ENCODE measurements around the gene KATNAL2.

Gene KATNAL2

DNA sequence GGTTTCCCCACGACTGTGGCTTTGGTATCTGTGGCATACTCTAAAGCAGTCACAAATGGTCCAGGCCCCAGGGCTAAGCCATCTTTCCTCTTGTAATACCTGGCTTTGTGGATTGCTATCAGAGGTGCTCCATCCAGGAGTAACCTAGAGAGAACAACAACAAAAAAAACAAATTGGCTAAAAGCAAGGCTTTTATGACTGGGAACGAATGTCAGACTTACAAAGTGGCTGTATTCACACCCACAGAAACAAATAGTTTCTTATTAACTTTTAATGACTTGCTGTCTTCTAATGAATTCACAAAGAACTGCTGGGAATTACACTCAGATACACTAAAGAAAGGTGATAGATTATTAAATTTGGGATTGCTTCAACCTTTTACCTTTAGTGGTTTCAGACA lies 197.8 kb downstream of the KATNAL2 start:
- no peak for DNase-seq

DNA sequence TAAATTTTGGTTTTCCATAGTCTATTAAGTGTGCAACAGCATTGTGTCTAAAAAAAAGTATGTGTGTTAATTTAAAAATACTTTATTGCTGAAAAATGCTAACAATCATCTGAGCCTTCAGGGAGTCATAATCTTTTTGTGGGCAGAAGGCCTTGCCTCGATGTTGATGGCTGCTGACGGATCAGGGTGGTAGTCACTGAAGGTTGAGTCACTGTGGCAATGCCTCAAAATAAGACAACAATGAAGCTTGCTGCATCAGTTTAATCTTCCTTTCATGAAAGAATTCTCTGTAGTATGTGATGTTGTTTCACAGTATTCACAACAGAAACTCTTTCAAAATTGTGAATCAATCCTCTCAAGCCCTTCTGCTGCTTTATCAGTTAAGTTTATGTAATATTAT lies 201.6 kb downstream of the KATNAL2 start:
- no peak for DNase-seq

DNA sequence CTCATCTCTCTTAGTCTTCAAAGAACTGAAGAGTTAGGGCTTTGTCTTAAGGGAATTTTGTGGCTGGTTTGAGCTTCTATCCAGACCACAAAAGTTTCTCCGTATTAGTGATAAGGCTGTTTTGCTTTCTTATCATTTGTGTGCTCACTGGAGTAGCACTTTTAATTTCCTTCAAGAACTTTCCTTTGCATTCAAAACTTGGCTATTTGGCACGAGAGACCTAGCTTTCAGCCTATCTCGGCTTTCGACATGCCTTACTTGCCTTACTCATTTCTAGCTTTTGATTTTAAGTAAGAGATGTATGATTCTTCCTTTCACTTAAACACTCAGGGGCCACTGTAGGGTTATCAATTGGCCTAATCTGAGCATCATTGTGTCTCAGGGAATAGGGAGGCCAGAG lies 203.0 kb downstream of the KATNAL2 start:
- no peak for DNase-seq

DNA sequence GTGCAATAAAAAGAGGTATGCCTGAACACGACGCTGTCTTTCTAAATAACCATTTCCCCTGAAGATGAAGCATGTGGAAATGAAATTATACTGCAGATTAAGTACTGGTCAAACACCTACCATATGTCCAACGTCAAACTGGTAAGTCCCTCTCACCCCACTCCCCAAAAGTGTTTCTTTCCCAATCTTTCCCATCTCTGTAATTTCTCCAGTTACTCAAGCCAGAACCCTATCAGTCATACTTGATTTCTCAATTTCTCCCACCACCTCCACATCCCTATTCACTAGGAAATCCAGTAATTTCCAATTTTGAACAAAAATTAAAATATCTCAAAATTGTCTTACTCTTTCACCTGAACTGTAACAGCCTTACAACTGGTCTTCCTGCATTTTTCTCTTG lies 203.7 kb downstream of the KATNAL2 start:
- no peak for DNase-seq

DNA sequence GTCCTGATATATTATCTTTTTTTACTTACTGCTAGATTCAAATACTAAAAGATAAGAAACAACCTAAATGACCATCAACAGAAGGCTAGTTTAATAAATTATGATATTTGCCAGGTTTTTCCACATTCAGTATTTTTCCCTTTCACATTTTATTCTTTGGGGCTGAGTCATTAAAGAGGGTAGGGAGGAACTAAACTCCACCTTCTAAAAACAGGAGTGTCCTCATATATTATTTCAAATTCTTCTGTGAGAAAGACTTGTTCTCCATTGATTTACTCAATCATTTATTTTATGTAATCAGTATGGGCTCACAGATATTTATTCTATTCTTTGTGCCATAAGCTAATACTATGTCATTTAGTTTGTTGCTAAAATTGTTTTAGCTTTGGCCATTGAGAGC lies 223.9 kb downstream of the KATNAL2 start:
- DNase-seq = no peak

DNA sequence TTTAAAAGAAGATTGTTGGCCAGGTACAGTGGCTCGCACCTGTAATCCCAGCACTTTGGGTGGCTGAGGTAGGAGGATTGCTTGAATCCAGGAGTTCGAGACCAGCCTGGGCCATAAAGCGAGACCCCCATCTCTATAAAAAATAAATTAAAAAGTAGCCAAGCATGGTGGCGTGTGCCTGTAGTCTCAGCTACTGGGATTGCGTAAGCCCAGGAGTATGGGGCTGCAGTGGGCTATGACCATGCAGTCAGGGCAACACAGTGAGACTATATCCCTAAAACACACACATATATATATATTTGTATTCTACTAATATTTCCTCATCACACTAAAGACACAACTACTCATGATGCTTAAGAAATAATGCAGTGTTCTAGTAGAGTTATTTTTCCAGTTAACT lies 225.8 kb downstream of the KATNAL2 start:
- DNase-seq = no peak

DNA sequence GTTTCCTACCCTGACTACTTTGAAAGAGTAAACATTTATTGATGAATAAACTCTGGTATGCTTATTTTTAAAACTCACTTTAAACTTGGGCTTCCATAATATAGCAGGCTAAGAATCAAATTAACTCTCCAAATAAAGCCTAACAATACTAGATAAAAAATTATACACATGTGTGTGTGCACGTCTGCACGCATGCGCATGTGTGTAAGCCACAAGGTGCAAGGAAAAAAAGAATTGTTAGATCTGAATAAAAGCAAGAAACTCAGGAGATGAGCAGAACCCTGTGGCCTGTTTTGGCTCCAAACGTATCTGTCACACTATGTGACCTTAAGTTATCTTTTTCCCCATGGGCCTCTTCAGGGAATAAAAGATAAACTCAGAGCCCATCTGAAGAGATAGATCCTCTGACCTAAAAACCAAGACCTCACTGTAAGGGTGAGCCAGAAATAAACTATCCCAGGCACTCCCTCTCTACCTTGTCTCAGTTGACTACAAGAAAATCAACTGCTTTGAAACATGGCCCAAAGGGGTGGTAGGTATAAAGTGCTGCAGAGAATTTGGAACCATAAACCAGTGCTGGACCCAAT lies 226.6 kb downstream of the KATNAL2 start:
- DNase-seq = no peak

DNA sequence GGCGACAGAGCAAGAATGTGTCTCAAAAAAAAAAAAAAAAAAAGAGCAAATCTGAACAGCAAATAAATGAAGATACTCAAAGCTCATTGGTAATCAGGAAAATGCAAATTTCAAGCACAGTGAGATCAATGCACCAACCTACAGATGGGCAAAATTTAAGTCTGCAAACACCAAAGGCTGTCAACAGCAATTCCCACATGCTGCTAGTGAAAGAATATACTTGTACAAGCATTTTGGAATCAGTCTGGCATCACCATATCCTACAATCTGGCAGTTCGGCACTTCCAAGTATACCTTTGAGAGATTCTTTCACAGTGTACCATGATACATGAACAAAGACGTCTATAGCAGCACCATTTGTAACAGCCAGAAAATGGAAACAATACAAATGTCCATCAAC lies 228.8 kb downstream of the KATNAL2 start:
- DNase-seq = no peak

DNA sequence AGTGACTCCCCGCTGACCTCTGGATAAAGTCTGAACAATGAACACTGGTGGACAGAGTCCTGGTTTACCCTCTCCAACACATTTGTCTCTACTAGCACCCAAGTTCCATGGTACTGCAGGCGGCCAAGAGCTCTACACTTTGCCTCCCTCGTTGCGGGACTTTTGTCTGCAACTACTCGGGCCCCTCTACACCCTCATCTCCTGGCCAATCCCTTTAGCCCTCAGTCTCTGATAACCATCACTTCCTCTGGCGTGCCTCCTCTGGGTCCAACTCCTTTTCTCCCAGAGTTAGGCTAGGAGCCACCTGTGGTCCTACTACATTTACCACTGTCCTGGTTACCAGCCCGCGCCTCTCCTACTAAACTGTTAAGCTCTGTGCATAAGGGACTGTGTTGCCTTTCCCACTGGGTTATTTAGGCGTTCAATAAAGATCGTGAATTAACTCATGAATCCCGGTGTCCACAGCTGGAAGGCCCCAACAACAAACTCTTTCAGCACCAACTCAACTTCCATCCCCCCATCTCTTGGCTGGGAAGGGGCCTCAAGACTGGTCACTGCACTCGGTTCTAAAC lies 232.1 kb downstream of the KATNAL2 start:
- DNase-seq = no peak

DNA sequence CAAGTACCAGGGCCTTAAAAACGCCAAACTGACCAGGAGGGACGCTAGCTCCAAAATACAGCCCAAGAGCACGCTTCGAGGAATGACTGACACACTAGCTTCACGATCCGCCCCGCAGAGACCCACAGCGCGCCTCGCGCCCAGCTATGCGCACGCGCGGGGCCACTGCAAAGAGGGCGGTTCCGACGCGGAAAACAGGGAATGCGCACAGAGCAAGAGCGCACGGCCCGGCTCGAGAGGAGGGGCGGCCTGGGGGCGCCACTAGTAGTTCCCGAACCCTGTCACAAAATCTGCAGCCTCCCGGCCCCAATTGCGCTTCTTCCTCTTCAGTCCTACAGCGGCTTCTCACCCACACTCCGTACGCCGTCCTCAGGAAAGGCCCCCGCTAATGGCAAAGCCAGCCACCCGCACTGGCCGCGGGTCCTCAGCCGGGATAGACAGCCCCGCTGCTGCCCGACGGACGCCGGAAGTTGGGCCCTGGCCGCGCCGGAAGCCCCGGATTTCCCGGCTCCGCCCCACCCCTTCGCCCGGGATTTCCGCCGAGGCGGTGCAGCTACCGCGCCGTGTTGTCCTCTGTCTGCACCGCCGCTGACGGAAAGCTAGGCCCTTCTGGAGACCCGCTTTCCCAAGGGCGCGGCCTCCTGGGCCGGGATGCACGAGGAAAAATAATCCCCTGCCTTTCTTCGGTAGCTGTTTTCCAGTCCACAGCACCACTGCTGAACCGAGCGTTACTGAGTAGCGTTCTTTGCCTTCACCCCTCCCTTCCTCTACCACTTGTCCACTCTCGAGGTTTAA lies 232.8 kb downstream of the KATNAL2 start, which contains the start of gene HDHD2:
HDHD2 (minus strand) TSS at position 472 of the 795 bp plus-strand sequence. CDS start 14,061 bp downstream, outside the sequence.
- peak; percentile 67 to 95 (median 94) for DNase-seq

DNA sequence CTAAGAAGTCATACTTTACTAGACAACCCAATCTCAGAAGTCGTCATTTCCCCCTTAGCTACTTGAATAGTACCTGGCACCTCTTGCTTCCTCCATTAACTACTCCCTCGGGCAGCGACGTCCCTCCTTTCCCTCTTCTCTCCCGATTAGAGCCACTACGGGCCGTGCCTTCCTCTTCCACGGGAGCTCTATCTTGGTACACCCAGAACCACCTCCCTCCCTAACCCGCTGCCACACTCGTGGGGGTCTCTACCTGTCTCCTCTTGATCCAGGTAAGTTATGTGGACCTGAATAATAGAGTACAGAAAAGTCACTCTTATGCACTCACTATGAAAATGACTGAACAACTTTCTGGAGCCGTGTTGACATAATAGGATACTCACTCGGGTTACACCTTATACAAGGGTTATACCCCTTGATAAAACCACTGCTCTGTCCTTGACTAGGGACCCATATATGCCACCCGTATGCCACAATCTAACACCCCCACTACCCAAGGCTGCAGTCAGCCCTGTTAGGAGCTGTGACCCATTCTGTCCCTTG lies 233.5 kb downstream of the KATNAL2 start:
- DNase-seq = peak in 1 of 3 experiments; percentile 30

DNA sequence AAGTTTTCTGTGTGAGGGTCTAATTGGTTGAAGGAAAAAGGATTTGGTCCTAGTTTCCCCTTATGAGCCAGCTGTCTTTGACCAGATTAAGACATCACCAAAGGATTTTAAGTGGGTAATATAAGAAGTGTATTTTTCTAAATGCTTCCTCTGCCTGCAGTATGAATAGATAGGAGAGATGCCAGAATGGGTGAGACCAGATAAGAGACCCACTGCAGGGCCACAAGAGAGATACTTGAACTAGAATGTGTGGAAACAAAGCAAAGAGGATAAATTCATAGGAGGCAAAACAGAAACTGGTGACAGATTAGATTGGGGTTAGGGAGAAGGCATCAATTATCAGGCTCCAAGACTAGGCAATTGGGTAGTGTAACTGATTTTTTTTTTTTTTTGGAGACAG lies 234.0 kb downstream of the KATNAL2 start:
- no peak for DNase-seq

All from NCI-H1417 (cell line).